KOPT-K1 (cell line): Measurements from ENCODE around the gene SGTA.

Experiments used
- H3K27ac ChIP-seq: fragments of 200-600 bp; sonication (generic); 2 replicates; pipeline ENCODE4 v1.5.1; 2016; ENCODE audit warnings: antibody characterized with exemption, mild to moderate bottlenecking, low read depth, low read length; ENCODE audit not compliant: poor library complexity, severe bottlenecking
- H3K36me3 ChIP-seq: fragments of 200-600 bp; sonication (generic); 2 replicates; pipeline ENCODE4 v1.5.1; 2017; ENCODE audit warnings: antibody characterized with exemption, mild to moderate bottlenecking, low read length, moderate library complexity; ENCODE audit not compliant: insufficient read depth
- H3K9me3 ChIP-seq: fragments of 200-600 bp; sonication (generic); 2 replicates; pipeline ENCODE4 v1.5.1; 2017; ENCODE audit warnings: antibody characterized with exemption, low read length, mild to moderate bottlenecking; ENCODE audit not compliant: insufficient read depth, poor library complexity, severe bottlenecking

Gene SGTA

GRCh38 chr19:2723747-2724146 lies 59.3 kb downstream of the SGTA start:
- Histone ChIP-seq H3K36me3 (no peaks in the 10 kb centered on the region), H3K9me3 (no peaks in the 10 kb centered on the region), H3K27ac (no peak overlapping the region)

GRCh38 chr19:2723345-2723715 lies 59.7 kb downstream of the SGTA start:
- no peaks in the 10 kb centered on the region for H3K9me3 ChIP-seq
- no peak overlapping the region for H3K27ac ChIP-seq
- no peaks in the 10 kb centered on the region for H3K36me3 ChIP-seq

- Histone ChIP-seq H3K9me3 (no peaks in the 10 kb centered on the region), H3K27ac (no peak overlapping the region), H3K36me3 (no peaks in the 10 kb centered on the region)
Observed at GRCh38 chr19:2722541-2723344, 60.3 kb downstream of the SGTA start.

GRCh38 chr19:2721570-2722540 lies 61.2 kb downstream of the SGTA start:
- H3K9me3 ChIP-seq, result no peaks in the 10 kb centered on the region
- no peak overlapping the region for H3K27ac ChIP-seq
- H3K36me3 ChIP-seq, result no peaks in the 10 kb centered on the region

GRCh38 chr19:2720777-2721569 lies 62.1 kb downstream of the SGTA start, which contains the start of gene DIRAS1:
DIRAS1 (minus strand) TSS chr19:2721372; CDS start chr19:2717806, 3,566 bp downstream.
- no peaks in the 10 kb centered on the region for H3K9me3 ChIP-seq
- H3K36me3 ChIP-seq, result no peaks in the 10 kb centered on the region
- no peak within 1 kb of the TSS for H3K27ac ChIP-seq

- Histone ChIP-seq H3K27ac (no peak overlapping the region), H3K36me3 (no peaks in the 10 kb centered on the region)
Observed at GRCh38 chr19:2719920-2720776, 62.9 kb downstream of the SGTA start.

GRCh38 chr19:2719232-2719735 lies 63.8 kb downstream of the SGTA start:
- Histone ChIP-seq H3K27ac (no peak overlapping the region), H3K36me3 (no peaks in the 10 kb centered on the region), H3K9me3 (peaks cover 13% of the 10 kb centered on the region)

More at GRCh38 chr19:2719920-2720776, 62.9 kb downstream of the SGTA start:
- peaks cover 7% of the 10 kb centered on the region for H3K9me3 ChIP-seq

GRCh38 chr19:2717638-2718541 lies 65.2 kb downstream of the SGTA start:
- Histone ChIP-seq H3K36me3 (no peaks in the 10 kb centered on the region), H3K27ac (no peak overlapping the region), H3K9me3 (peaks cover 13% of the 10 kb centered on the region)

GRCh38 chr19:2716722-2717637 lies 66.1 kb downstream of the SGTA start:
- Histone ChIP-seq H3K36me3 (no peaks in the 10 kb centered on the region), H3K27ac (no peak overlapping the region), H3K9me3 (peaks cover 13% of the 10 kb centered on the region)

- no peak overlapping the region for H3K27ac ChIP-seq
- no peaks in the 10 kb centered on the region for H3K36me3 ChIP-seq
- H3K9me3 ChIP-seq, result peaks cover 13% of the 10 kb centered on the region
Observed at GRCh38 chr19:2716275-2716650, 66.8 kb downstream of the SGTA start.

GRCh38 chr19:2715470-2716274 lies 67.4 kb downstream of the SGTA start:
- H3K9me3 ChIP-seq, result peaks cover 13% of the 10 kb centered on the region
- H3K27ac ChIP-seq, result no peak overlapping the region
- no peaks in the 10 kb centered on the region for H3K36me3 ChIP-seq
